GM18907 (cell line): ENCODE measurements around the gene ZNF142.

ENCODE experiments used
- ATAC-seq: cut with Tn5 transposase; IDR thresholded peaks from one replicate; pipeline ENCODE4 v1.9.1; 2021; ENCODE audit warnings: mild to moderate bottlenecking, moderate library complexity; ENCODE audit not compliant: unreplicated experiment

The ZNF142 gene

GRCh38 chr2:218648088-218648786 lies 11.2 kb downstream of the ZNF142 start:
- no peak for ATAC-seq

- ATAC-seq, result peak; percentile 53
These were observed 14.3 kb downstream of the ZNF142 start for GRCh38 chr2:218645126-218645525.

- no peak for ATAC-seq
These were observed 14.7 kb downstream of the ZNF142 start for GRCh38 chr2:218644721-218645120.

- no peak for ATAC-seq
These were observed 15.6 kb downstream of the ZNF142 start for GRCh38 chr2:218643751-218644310.

GRCh38 chr2:218642786-218643185 lies 16.6 kb downstream of the ZNF142 start:
- ATAC-seq, result no peak

- no peak for ATAC-seq
These were observed 17.2 kb downstream of the ZNF142 start for GRCh38 chr2:218642121-218642656.

- no peak for ATAC-seq
These were observed 21.1 kb downstream of the ZNF142 start for GRCh38 chr2:218638372-218638771.

GRCh38 chr2:218635719-218636118 lies 23.7 kb downstream of the ZNF142 start:
- no peak for ATAC-seq

GRCh38 chr2:218631837-218632236 lies 27.6 kb downstream of the ZNF142 start:
- no peak for ATAC-seq

GRCh38 chr2:218627939-218628338 lies 31.5 kb downstream of the ZNF142 start:
- ATAC-seq, result no peak

GRCh38 chr2:218626369-218626768 lies 33.1 kb downstream of the ZNF142 start:
- ATAC-seq, result no peak

GRCh38 chr2:218623366-218623705 lies 36.1 kb downstream of the ZNF142 start:
- no peak for ATAC-seq

GRCh38 chr2:218622606-218623365 lies 36.6 kb downstream of the ZNF142 start:
- ATAC-seq, result no peak

GRCh38 chr2:218621007-218621406 lies 38.4 kb downstream of the ZNF142 start:
- ATAC-seq, result no peak

- no peak for ATAC-seq
These were observed 41.1 kb downstream of the ZNF142 start for GRCh38 chr2:218618102-218618860.

- no peak for ATAC-seq
These were observed 43.5 kb downstream of the ZNF142 start for GRCh38 chr2:218615868-218616315.

- ATAC-seq, result no peak
These were observed 51.8 kb downstream of the ZNF142 start, which contains the start of gene PLCD4 for GRCh38 chr2:218607436-218608115. TSS of gene PLCD4 (plus strand) at chr2:218607899. CDS start at chr2:218615740, 7,841 bp downstream.

GRCh38 chr2:218605432-218605831 lies 54.0 kb downstream of the ZNF142 start:
- ATAC-seq, result no peak
